ENCODE results near the gene PMEL.
"Not testable (repeated sequence)": the region's sequence is repeated elsewhere in the genome, so short reads cannot be mapped to it uniquely, and the experiment has no call there.

The PMEL gene

GRCh38 chr12:55942055-55942454 is 23.8 kb downstream of the PMEL start:
- DNase-seq (ENCODE audit: low read depth) = no peak

- DNase-seq (ENCODE audit: low read depth) = no peak
These were observed 25.6 kb downstream of the PMEL start for GRCh38 chr12:55940065-55940732.

- no peak for DNase-seq (ENCODE audit: low read depth)
These were observed 26.9 kb downstream of the PMEL start for GRCh38 chr12:55938826-55939501.

GRCh38 chr12:55937981-55938380 is 27.9 kb downstream of the PMEL start:
- no peak for DNase-seq (ENCODE audit: low read depth)

GRCh38 chr12:55935738-55936151 is 30.1 kb downstream of the PMEL start:
- DNase-seq (ENCODE audit: low read depth) = no peak

GRCh38 chr12:55934773-55935172 is 31.1 kb downstream of the PMEL start:
- DNase-seq (ENCODE audit: low read depth) = no peak

- DNase-seq (ENCODE audit: low read depth) = no peak
These were observed 31.8 kb downstream of the PMEL start for GRCh38 chr12:55933799-55934742.

- no peak for DNase-seq (ENCODE audit: low read depth)
These were observed 32.6 kb downstream of the PMEL start for GRCh38 chr12:55933169-55933798.

GRCh38 chr12:55932551-55932910 is 33.3 kb downstream of the PMEL start:
- DNase-seq (ENCODE audit: low read depth) = no peak

- DNase-seq (ENCODE audit: low read depth) = no peak
These were observed 33.9 kb downstream of the PMEL start for GRCh38 chr12:55931780-55932550.

GRCh38 chr12:55931317-55931779 is 34.5 kb downstream of the PMEL start:
- DNase-seq (ENCODE audit: low read depth) = no peak

- no peak for DNase-seq (ENCODE audit: low read depth)
These were observed 35.0 kb downstream of the PMEL start, which contains the start of gene DGKA for GRCh38 chr12:55930771-55931316. TSS of gene DGKA (plus strand) at chr12:55931162. CDS start at chr12:55936504, 5,342 bp downstream.

- DNase-seq (ENCODE audit: low read depth) = no peak
These were observed 36.5 kb downstream of the PMEL start for GRCh38 chr12:55929306-55929791.

GRCh38 chr12:55927588-55928502 is 38.0 kb downstream of the PMEL start, which contains the start of gene PYM1:
TSS of gene PYM1 (minus strand) at chr12:55927894. CDS start at chr12:55927761, 133 bp downstream.
- DNase-seq (ENCODE audit: low read depth) = no peak

GRCh38 chr12:55926738-55927587 is 38.9 kb downstream of the PMEL start:
- DNase-seq (ENCODE audit: low read depth) = peak; percentile 69

- DNase-seq (ENCODE audit: low read depth) = no peak
These were observed 39.7 kb downstream of the PMEL start for GRCh38 chr12:55925870-55926737.

GRCh38 chr12:55925371-55925770 is 40.5 kb downstream of the PMEL start:
- no peak for DNase-seq (ENCODE audit: low read depth)

- DNase-seq (ENCODE audit: low read depth) = not testable (repeated sequence)
These were observed 42.2 kb downstream of the PMEL start for GRCh38 chr12:55923648-55924047.
